AG04449 (cell line): ENCODE data around the gene PPP1R2C.

Source experiments
- CTCF ChIA-PET: fragments of 350-600 bp; formaldehyde crosslinking; extraction: SDS; loops from one replicate; lab custom pipeline; 2021; ENCODE audit warnings: antibody characterized with exemption; lab: Yijun Ruan, JAX
- POLR2A ChIA-PET: fragments of 400-600, 350-600 bp; formaldehyde crosslinking; extraction: SDS; loops from one replicate; lab custom pipeline; 2020; ENCODE audit warnings: antibody characterized with exemption, inconsistent platforms; lab: Yijun Ruan, JAX
- DNase-seq: peaks from one replicate; pipeline ENCODE4 v3.0.0-alpha.2; 2010; ENCODE audit warnings: low read depth, low spot score
- H3K4me3 ChIP-seq: 2 replicates; pipeline ENCODE4 v1.5.1; 2011; ENCODE audit warnings: low read depth, mild to moderate bottlenecking, control low read depth, low read length
- CTCF ChIP-seq: IDR thresholded peaks from one replicate; pipeline ENCODE4 v1.5.1; 2011; ENCODE audit warnings: mild to moderate bottlenecking, moderate library complexity, low read length, control low read depth, inconsistent platforms; ENCODE audit not compliant: insufficient read depth; ENCODE audit errors: missing control alignments

PPP1R2C gene

DNA sequence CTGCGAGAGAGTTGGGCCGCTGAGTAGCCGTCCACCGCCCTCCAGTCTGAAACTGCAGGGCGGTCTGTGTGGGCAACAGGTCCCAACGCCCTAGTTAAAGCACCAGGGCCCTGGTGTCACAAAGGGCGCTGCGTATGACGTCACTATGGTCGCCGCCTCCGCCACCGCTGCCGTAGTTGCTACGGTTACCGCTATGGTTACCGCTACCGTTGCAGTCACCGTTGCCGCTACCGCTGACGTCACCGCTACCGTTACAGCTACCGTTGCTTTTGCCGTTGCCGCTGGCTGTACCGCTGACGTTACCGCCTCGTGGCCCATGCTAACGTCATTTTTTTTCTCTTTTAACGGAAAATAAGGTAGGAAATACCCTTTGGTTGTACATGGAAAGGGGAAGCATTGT, at the start of gene PPP1R2C:
Gene PPP1R2C (minus strand): TSS at position 68 of the 400 bp plus-strand sequence. CDS start 84 bp downstream, outside the sequence.
- CTCF ChIA-PET = no interaction called here
- DNase-seq = no peak
- H3K4me3 ChIP-seq = no peak within 1 kb of the TSS
- no peak for TF ChIP-seq CTCF
- POLR2A ChIA-PET = no interaction called here

GRCh38 chrX:42825201-42825600, 47.2 kb upstream of the PPP1R2C start:
- POLR2A ChIA-PET = no interaction called here
- CTCF ChIA-PET = no interaction called here
- H3K4me3 ChIP-seq = no peak overlapping the region
- no peak for DNase-seq
- no peak for TF ChIP-seq CTCF

DNA sequence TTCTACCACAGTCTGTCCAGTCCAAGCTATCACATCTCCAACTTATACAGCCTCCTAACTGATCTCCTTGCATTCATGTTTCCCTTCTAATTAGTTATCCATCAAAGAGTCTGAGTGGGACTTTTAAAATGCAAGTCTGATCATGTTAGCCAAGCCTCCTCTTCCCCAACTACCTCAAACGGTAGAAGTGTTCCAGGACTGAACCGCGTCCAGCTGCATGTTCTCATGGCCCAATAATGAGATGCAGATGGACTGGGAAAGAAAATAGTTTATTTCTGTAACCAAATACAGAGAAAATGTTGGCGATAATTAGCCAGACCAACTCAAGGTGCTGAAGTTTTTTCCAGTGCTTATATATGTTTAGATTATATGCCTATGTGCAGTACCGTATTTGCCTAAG, 46.6 kb upstream of the PPP1R2C start:
- no peak overlapping the region for H3K4me3 ChIP-seq
- TF ChIP-seq CTCF = no peak
- ChIA-PET POLR2A (no interaction called here), CTCF (no interaction called here)
- no peak for DNase-seq

DNA sequence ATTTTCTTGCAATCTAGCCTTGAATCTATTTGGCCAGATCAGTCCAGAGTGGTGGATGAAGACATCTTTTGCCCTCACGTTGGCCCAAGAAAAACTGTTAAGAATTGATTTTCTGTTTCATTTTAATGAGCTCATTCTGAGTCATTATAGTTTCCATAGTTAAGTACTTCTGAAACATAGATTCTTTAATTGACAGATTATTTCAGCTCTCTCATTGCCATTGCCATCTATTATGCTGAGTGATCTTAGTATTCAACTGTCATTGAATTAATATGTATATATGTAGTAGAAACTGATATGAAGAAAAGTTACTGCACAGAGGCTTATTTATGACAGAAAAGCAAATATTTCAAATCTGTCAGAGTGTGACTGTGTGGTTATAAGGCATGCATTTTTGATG, 45.5 kb upstream of the PPP1R2C start:
- no peak overlapping the region for H3K4me3 ChIP-seq
- no peak for DNase-seq
- CTCF ChIA-PET = no interaction called here
- POLR2A ChIA-PET = no interaction called here
- no peak for TF ChIP-seq CTCF

DNA sequence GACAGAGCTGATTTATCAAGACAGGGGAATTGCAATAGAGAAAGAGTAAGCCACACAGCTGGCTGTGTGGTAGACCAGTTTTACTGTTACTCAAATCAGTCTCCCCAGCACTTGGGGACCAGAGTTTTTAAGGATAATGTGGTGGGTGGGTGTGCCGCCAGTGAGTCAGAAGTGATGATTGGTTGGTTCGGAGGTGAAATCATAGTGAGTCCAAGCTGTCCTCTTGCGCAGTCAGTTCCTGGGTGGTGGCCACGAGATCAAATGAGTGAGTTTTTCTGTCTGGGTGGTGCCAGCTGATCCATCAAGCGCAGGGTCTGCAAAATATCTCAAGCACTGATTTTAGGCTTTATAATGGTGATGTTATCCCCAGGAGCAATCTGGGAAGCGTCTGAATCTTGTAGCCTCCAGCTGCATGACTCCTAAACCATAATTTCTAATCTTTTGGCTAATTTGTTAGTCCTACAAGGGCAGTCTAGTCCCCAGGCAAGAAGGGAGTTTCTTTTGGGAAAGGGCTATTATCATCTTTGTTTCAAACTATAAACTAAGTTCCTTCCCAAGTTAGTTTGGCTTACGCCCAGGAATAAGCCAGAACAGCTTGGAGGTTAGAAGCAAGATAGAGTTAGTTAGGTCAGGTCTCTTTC, 44.0 kb upstream of the PPP1R2C start:
- ChIA-PET POLR2A (no interaction called here), CTCF (no interaction called here)
- DNase-seq = no peak
- TF ChIP-seq CTCF = no peak
- H3K4me3 ChIP-seq = no peak overlapping the region

DNA sequence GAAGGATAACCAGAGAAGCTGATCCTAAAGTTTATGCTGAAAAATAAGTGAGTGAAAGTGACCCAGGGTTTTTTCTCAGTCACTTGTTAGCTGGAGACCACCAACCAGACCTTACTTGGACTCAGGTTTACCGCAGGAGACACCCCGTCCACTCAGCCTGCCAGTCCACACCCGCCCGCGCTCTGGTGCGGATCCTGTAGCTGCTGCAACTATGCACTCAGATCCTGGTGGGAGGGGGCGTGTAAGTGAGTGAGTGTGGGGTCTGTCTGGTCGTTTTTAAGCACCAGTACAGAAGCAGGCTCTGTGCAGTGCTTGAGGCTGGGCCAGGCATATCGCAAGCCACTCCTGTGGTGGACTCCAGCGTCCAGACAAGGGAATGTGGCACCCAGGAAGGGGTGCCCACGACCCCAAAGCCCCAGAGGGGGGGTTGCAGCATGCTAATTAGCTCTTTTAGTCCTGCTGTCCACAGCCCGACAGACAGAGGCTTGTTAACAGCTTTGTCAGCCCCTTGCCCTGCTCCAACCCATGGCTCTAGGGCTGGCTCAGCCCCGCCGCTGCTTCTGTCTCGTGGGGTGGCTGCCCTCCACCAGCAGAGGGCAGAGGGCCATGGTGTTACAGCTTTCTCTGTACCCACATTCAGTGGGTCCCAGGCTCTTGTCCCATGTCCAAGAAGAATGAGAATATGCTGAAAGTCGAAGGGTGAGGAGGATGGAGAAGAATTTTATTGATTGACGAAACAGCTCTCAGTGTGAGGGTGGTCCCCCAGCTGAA, 40.4 kb upstream of the PPP1R2C start:
- POLR2A ChIA-PET = no interaction called here
- H3K4me3 ChIP-seq = no peak overlapping the region
- CTCF ChIA-PET = no interaction called here
- TF ChIP-seq CTCF = no peak
- DNase-seq = no peak
